HG02798 (cell line): ENCODE results near the gene CC2D1A.

Experiments
- ATAC-seq: cut with Tn5 transposase; IDR thresholded peaks from one replicate; pipeline ENCODE4 v1.9.1; 2021; ENCODE audit warnings: mild to moderate bottlenecking; ENCODE audit not compliant: unreplicated experiment, poor library complexity

CC2D1A gene

GRCh38 chr19:13905634-13906520, at the start of gene CC2D1A, which contains the start of gene BRME1:
CC2D1A (plus strand) TSS chr19:13906201; CDS start chr19:13906442, 241 bp downstream.
BRME1 (minus strand) TSS chr19:13906117; CDS start chr19:13904892, 1,225 bp downstream.
- ATAC-seq = peak; percentile 96

- no peak for ATAC-seq
Measured at GRCh38 chr19:13856497-13856896, 49.5 kb upstream of the CC2D1A start.

- no peak for ATAC-seq
Measured at GRCh38 chr19:13859361-13859880, 46.6 kb upstream of the CC2D1A start.

GRCh38 chr19:13860679-13861391, 45.2 kb upstream of the CC2D1A start:
- no peak for ATAC-seq

- ATAC-seq = peak; percentile 22
Measured at GRCh38 chr19:13861392-13861713, 44.6 kb upstream of the CC2D1A start.

- peak; percentile 73 for ATAC-seq
Measured at GRCh38 chr19:13861714-13862531, 44.1 kb upstream of the CC2D1A start.

- ATAC-seq = no peak
Measured at GRCh38 chr19:13864046-13864666, 41.8 kb upstream of the CC2D1A start.

- no peak for ATAC-seq
Measured at GRCh38 chr19:13864667-13865570, 41.1 kb upstream of the CC2D1A start.

- ATAC-seq = no peak
Measured at GRCh38 chr19:13865571-13866462, 40.2 kb upstream of the CC2D1A start.

GRCh38 chr19:13866463-13867046, 39.4 kb upstream of the CC2D1A start:
- ATAC-seq = no peak

- no peak for ATAC-seq
Measured at GRCh38 chr19:13868663-13869062, 37.3 kb upstream of the CC2D1A start.

GRCh38 chr19:13869281-13869680, 36.7 kb upstream of the CC2D1A start:
- no peak for ATAC-seq

- no peak for ATAC-seq
Measured at GRCh38 chr19:13870873-13871272, 35.1 kb upstream of the CC2D1A start.

GRCh38 chr19:13872339-13872694, 33.7 kb upstream of the CC2D1A start:
- no peak for ATAC-seq

GRCh38 chr19:13872695-13873389, 33.2 kb upstream of the CC2D1A start:
- ATAC-seq = no peak

GRCh38 chr19:13873834-13874515, 32.0 kb upstream of the CC2D1A start:
- ATAC-seq = no peak

- ATAC-seq = no peak
Measured at GRCh38 chr19:13875824-13876223, 30.2 kb upstream of the CC2D1A start.
